NOMO-1 (cell line): ENCODE measurements around the gene RHOJ.
"Not testable (repeated sequence)": the region's sequence is repeated elsewhere in the genome, so short reads cannot be mapped to it uniquely, and the experiment has no call there.

Source experiments
- DNase-seq, 2 experiments: peaks; one replicate each; lab custom pipeline; 2025; ENCODE audit not compliant: unreplicated experiment in 2 of 2; lab: John Stamatoyannopoulos, UW

RHOJ gene

DNA sequence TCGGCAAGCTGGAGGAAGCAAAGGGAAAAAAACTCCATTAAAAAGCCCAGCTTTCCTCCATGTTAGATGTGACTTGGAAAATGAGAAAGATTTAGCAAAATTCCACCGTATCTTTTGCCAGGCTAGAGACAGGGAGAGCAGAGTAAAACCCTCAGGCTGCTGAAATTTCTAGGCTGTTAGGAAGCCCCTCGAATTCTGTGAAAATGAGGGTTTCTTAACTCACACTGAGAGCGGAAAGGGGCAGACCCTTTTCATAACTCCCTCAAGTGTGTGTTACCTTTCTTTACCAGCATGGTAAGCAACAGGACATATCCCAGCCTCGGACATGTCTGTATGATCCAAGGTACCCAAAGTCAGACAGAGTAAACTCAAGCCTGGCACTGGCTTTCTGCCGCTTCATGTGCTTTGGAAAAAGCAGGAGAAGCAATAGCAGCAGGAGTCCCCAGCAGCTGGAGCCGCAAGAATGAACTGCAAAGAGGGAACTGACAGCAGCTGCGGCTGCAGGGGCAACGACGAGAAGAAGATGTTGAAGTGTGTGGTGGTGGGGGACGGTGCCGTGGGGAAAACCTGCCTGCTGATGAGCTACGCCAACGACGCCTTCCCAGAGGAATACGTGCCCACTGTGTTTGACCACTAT, at the start of gene RHOJ:
Gene RHOJ (plus strand): TSS at position 37 of the 637 bp plus-strand sequence. CDS start 427 bp downstream, at position 464.
- DNase-seq: no peak

- DNase-seq: no peak
These were observed 48.6 kb upstream of the RHOJ start for GRCh38 chr14:63155511-63156185.

GRCh38 chr14:63157195-63157594, 47.0 kb upstream of the RHOJ start:
- no peak for DNase-seq

DNA sequence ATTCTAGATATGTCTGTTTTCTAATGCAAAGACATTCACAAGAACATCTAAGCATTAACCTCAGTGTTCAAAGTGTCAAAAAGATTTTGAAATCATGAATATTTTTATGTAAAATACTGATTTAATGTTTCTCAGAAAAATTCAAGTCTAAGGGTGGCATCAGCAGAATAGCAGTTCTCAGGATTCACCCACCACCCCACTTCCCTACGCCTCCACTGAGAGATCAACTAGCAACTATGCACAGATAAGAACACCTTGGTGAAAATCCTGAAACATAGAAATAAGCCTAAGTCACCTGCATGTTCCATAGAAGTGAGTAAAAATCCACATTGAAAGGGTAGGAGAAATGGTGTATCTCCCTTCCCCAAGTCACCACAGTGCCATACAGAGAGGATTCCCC, 40.9 kb upstream of the RHOJ start:
- no peak for DNase-seq

- DNase-seq: no peak
These were observed 40.0 kb upstream of the RHOJ start for GRCh38 chr14:63164108-63164683.

DNA sequence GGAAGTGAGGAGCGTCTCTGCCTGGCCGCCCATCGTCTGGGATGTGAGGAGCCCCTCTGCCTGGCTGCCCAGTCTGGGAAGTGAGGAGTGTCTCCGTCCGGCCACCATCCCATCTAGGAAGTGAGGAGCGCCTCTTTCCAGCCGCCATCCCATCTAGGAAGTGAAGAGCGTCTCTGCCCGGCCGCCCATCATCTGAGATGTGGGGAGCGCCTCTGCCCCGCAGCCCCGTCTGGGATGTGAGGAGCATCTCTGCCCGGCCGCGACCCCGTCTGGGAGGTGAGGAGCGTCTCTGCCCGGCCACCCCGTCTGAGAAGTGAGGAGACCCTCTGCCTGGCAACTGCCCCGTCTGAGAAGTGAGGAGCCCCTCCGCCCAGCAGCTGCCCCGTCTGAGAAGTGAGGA, 39.0 kb upstream of the RHOJ start:
- DNase-seq: not testable (repeated sequence)

- no peak for DNase-seq
These were observed 37.2 kb upstream of the RHOJ start for GRCh38 chr14:63167044-63167443.

DNA sequence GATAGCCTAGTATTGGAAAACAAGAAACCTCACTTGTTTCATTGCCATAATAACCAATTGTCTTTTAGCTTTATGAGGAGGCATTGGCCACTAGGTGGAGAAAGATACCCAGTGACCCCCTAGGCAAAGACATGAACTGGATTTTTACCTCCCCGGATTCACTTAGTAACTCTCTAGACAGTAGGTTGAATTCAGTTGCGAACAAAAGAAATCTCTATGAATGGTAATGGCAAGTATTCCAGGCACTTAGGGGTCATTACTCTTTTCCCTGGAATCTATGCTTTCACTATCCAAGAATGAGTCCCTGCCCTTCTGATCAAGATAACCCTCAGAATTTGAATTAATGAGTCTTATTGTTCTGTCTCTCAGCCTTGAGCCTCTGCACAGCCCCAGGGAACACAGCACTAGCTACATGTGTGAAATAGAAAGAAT, 29.5 kb upstream of the RHOJ start:
- peak in 1 of 2 experiments; percentile 2 for DNase-seq

GRCh38 chr14:63175531-63175930, 28.7 kb upstream of the RHOJ start:
- DNase-seq: no peak

DNA sequence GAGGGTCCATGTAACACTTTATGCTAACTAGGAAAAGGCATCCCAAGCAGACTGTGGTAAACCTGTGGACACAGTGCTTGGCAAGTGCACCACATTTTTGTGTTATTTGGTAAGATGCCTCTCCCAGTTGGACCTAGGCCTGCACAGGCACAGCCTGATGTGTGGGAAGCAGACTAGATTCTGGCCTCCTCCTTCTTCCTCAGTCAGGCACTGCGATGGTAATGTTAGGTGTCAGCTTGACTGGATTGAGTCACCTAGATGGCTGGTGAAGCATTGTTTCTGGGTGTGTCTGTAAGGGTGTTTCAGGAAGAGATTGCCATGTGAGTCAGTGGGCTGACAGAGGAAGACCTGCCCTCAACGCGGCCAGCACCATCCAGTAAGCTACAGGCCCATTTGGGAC, 25.3 kb upstream of the RHOJ start:
- DNase-seq: no peak

- no peak for DNase-seq
These were observed 24.9 kb upstream of the RHOJ start for GRCh38 chr14:63179383-63179782.

GRCh38 chr14:63180011-63180410, 24.2 kb upstream of the RHOJ start:
- no peak for DNase-seq

DNA sequence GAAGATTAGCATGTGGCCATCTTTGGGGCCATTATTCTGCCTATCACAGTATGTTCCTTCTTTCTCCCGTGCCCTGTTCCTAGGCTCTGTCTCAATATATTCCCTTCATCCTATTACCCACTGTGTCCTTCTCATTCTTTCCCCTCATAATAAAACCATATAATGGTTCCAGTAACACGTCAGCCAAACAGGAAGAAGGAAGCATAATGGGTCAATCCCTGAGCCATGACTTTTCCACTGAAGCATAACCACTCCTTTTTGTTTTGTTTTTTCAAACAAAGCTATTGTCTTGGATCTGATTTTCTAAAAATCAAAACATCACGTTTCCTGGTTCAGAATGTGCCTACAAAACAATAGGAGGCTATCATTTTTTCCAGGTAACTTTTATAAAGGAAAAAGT, 21.3 kb upstream of the RHOJ start:
- DNase-seq: no peak

GRCh38 chr14:63186453-63186852, 17.8 kb upstream of the RHOJ start:
- no peak for DNase-seq

DNA sequence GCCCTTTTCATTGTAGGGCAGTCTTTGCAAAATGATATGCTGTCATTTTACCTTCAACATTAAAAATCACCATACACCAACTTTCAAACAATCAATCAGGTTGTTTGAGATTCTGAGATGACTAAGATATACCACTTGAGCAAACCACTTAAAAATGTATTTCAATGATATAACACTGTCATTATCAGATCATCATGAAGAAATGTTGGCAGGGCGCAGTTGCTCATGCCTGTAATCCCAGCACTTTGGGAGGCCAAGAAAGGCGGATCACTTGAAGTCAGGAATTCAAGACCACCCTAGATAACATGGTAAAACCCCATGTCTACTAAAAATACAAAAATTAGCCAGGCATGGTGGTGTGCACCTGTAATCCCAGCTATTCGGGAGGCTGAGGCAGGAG, 13.0 kb upstream of the RHOJ start:
- no peak for DNase-seq

DNA sequence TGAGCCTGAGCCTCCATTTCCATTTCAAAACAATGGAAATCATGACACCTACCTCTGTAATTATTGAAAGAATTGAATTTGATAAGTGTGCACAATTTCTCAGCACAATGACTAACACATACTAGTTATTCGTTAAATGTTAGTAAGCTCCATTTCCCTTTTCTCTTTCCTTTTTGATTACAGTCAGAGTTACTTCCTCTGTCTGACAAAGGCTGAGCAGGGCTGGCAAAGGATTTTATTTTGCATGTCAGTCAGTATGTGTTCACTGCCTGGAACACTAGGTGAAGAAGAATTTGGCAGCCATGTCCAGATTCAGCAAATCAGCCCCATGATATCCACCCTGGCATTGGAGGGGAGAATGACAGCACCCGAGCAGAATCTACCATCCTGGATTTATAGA, 12.2 kb upstream of the RHOJ start:
- peak; percentile 2 to 36 for DNase-seq

- no peak for DNase-seq
These were observed 11.0 kb upstream of the RHOJ start for GRCh38 chr14:63193236-63193635.

- DNase-seq: no peak
These were observed 4.1 kb upstream of the RHOJ start for GRCh38 chr14:63200035-63200740.

GRCh38 chr14:63200767-63201166, 3.5 kb upstream of the RHOJ start:
- no peak for DNase-seq

GRCh38 chr14:63203015-63203414, 1.2 kb upstream of the RHOJ start:
- DNase-seq: no peak

DNA sequence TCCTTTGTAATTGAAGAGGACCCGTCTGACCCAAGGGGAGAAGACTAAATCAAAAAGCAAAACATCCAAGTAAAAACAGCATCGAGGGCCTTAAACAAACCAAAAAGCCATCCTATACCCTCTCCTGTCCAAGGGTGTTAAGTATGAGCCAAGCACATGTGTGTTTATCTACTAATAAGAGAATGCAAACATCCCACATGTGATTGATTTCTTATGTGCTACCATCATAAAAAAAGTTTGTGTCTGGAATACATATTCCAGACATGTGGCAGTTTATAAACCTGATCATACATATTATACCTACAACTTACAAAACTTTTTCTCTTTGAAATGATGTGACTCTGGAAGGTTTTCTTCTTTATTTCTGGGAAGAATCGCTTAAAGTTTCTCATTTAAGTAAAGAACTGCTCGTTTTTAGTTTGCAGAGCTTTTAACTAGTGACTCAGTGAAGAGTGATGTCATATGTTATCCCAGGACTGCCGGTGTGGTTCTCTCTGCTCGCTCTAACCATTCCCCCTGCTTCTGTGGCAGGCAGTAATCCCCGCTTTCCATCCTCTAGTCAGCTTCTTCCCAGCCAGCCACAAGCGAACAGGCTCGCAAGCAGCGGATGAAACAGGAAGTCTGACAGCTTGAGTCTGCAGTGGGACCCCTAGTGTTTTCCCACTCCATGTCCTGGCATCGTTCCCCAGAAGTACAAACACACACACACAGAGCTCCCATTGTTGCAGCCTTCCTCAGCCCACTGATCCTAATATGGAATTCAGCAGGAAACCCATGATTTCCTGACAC, 431 bp upstream of the RHOJ start:
- peak in 1 of 2 experiments; percentile 0 for DNase-seq
